ENCODE data around the gene MTR. TPM values are rescaled to one million over a fixed set of nuclear protein-coding genes. Genes with fewer than 3 reads are reported as not detected.

Gene MTR
- total RNA-seq, 1 donor from 2014 or later = 35.8 TPM

- no peak overlapping the region for H3K4me3 ChIP-seq (ENCODE audit: insufficient read depth, low read depth, low read length)
- H3K27ac ChIP-seq (ENCODE audit: low read depth, low read length) = no peak overlapping the region
- no peaks in the 10 kb centered on the region for H4K20me1 ChIP-seq (ENCODE audit: insufficient read depth, low read length)
- H3K4me1 ChIP-seq (ENCODE audit: insufficient read depth, low read length) = no peaks in the 10 kb centered on the region
- H3K79me2 ChIP-seq (ENCODE audit: insufficient read depth, low read length) = no peaks in the 10 kb centered on the region
- H3K9me3 ChIP-seq (ENCODE audit: insufficient read depth, low read depth, low read length) = no peaks in the 10 kb centered on the region
- Mint-ChIP-seq H3K4me1 (ENCODE audit: low read depth, unreplicated experiment) (no peaks in the 10 kb centered on the region), H3K4me3 (ENCODE audit: unreplicated experiment) (no peak overlapping the region), H3K27me3 (ENCODE audit: low read depth, unreplicated experiment) (no peaks in the 10 kb centered on the region), H3K9me3 (ENCODE audit: unreplicated experiment) (no peaks in the 10 kb centered on the region), H3K36me3 (ENCODE audit: low read depth, unreplicated experiment) (no peaks in the 10 kb centered on the region), H3K27ac (ENCODE audit: unreplicated experiment) (no peak overlapping the region)
- peak; percentile 69 for TF ChIP-seq CTCF (IDR thresholded peaks at IDR 0.05; ENCODE audit: insufficient read depth, low read depth, low read length)
- TF ChIP-seq EZH2 (IDR thresholded peaks at IDR 0.05; ENCODE audit: insufficient read depth, low read length) = no peak
- FAIRE-seq (no peak), DNase-seq (ENCODE audit: low read depth) (peak; percentile 17)
- H3K4me2 ChIP-seq (ENCODE audit: low read length) = peak overlapping the region; percentile 11
- H2AFZ ChIP-seq (ENCODE audit: low read depth, low read length) = no peak overlapping the region
- no peak overlapping the region for H3K9ac ChIP-seq (ENCODE audit: low read length)
- no peaks in the 10 kb centered on the region for H3K27me3 ChIP-seq (ENCODE audit: insufficient read depth, low read length)
- H3K36me3 ChIP-seq (ENCODE audit: insufficient read depth, low read length) = no peaks in the 10 kb centered on the region
Observed at GRCh38 chr1:236759252-236759859, 35.7 kb upstream of the MTR start.

GRCh38 chr1:236760480-236760879, 34.6 kb upstream of the MTR start:
- Histone ChIP-seq H4K20me1 (ENCODE audit: insufficient read depth, low read length) (no peaks in the 10 kb centered on the region), H3K27ac (ENCODE audit: low read depth, low read length) (no peak overlapping the region), H3K4me2 (ENCODE audit: low read length) (no peak overlapping the region), H3K4me3 (ENCODE audit: insufficient read depth, low read depth, low read length) (no peak overlapping the region), H3K9me3 (ENCODE audit: insufficient read depth, low read depth, low read length) (no peaks in the 10 kb centered on the region), H3K9ac (ENCODE audit: low read length) (no peak overlapping the region), H2AFZ (ENCODE audit: low read depth, low read length) (no peak overlapping the region), H3K36me3 (ENCODE audit: insufficient read depth, low read length) (no peaks in the 10 kb centered on the region), H3K79me2 (ENCODE audit: insufficient read depth, low read length) (no peaks in the 10 kb centered on the region), H3K4me1 (ENCODE audit: insufficient read depth, low read length) (no peaks in the 10 kb centered on the region), H3K27me3 (ENCODE audit: insufficient read depth, low read length) (no peaks in the 10 kb centered on the region)
- no peak for DNase-seq (ENCODE audit: low read depth)
- Mint-ChIP-seq H3K4me1 (ENCODE audit: low read depth, unreplicated experiment) (no peaks in the 10 kb centered on the region), H3K27ac (ENCODE audit: unreplicated experiment) (no peak overlapping the region), H3K27me3 (ENCODE audit: low read depth, unreplicated experiment) (no peaks in the 10 kb centered on the region), H3K9me3 (ENCODE audit: unreplicated experiment) (no peaks in the 10 kb centered on the region), H3K36me3 (ENCODE audit: low read depth, unreplicated experiment) (no peaks in the 10 kb centered on the region), H3K4me3 (ENCODE audit: unreplicated experiment) (no peak overlapping the region)
- no peak for FAIRE-seq
- TF ChIP-seq CTCF (IDR thresholded peaks at IDR 0.05; ENCODE audit: insufficient read depth, low read depth, low read length) = no peak

- Histone ChIP-seq H2AFZ (ENCODE audit: low read depth, low read length) (no peak overlapping the region), H3K36me3 (ENCODE audit: insufficient read depth, low read length) (no peaks in the 10 kb centered on the region), H3K4me2 (ENCODE audit: low read length) (no peak overlapping the region), H3K9ac (ENCODE audit: low read length) (no peak overlapping the region), H3K27me3 (ENCODE audit: insufficient read depth, low read length) (no peaks in the 10 kb centered on the region), H3K4me1 (ENCODE audit: insufficient read depth, low read length) (no peaks in the 10 kb centered on the region), H3K79me2 (ENCODE audit: insufficient read depth, low read length) (no peaks in the 10 kb centered on the region), H3K9me3 (ENCODE audit: insufficient read depth, low read depth, low read length) (no peaks in the 10 kb centered on the region), H3K4me3 (ENCODE audit: insufficient read depth, low read depth, low read length) (no peak overlapping the region), H3K27ac (ENCODE audit: low read depth, low read length) (no peak overlapping the region), H4K20me1 (ENCODE audit: insufficient read depth, low read length) (no peaks in the 10 kb centered on the region)
- H3K4me3 Mint-ChIP-seq (ENCODE audit: unreplicated experiment) = no peak overlapping the region
- no peak for FAIRE-seq
- no peaks in the 10 kb centered on the region for H3K4me1 Mint-ChIP-seq (ENCODE audit: low read depth, unreplicated experiment)
- no peaks in the 10 kb centered on the region for H3K36me3 Mint-ChIP-seq (ENCODE audit: low read depth, unreplicated experiment)
- no peak overlapping the region for H3K27ac Mint-ChIP-seq (ENCODE audit: unreplicated experiment)
- DNase-seq (ENCODE audit: low read depth) = no peak
- TF ChIP-seq EZH2 (IDR thresholded peaks at IDR 0.05; ENCODE audit: insufficient read depth, low read length) (no peak), CTCF (IDR thresholded peaks at IDR 0.05; ENCODE audit: insufficient read depth, low read depth, low read length) (no peak)
- no peaks in the 10 kb centered on the region for H3K9me3 Mint-ChIP-seq (ENCODE audit: unreplicated experiment)
- H3K27me3 Mint-ChIP-seq (ENCODE audit: low read depth, unreplicated experiment) = no peaks in the 10 kb centered on the region
Observed at GRCh38 chr1:236760986-236761385, 34.1 kb upstream of the MTR start.
